HepG2 (cell line): Measurements from ENCODE around the gene NCBP2. TPM values are rescaled to one million over a fixed set of nuclear protein-coding genes. Genes with fewer than 3 reads are reported as not detected.

Source experiments
- ATF7-NPFF ChIP-seq: sonication (generic); formaldehyde crosslinking; IDR thresholded peaks from 2 replicates; pipeline ENCODE4 v1.8.1; 2023; ENCODE audit warnings: mild to moderate bottlenecking, low read depth, missing genetic modification reagents, moderate library complexity
- GATAD2A ChIP-seq: IDR thresholded peaks from 2 replicates; pipeline ENCODE4 v1.6.1; 2016
- HHEX ChIP-seq: IDR thresholded peaks from 2 replicates; pipeline ENCODE4 v1.6.1; 2016; ENCODE audit warnings: control low read depth
- MBNL3 ChIP-seq: fragments of 250-450 bp; sonication (Bioruptor Pico); conservative IDR thresholded peaks from 2 replicates; pipeline ENCODE4 v1.8.0; 2022; ENCODE audit warnings: mild to moderate bottlenecking, inconsistent platforms
- NFIB ChIP-seq: sonication (generic); formaldehyde crosslinking; IDR thresholded peaks from 2 replicates; pipeline ENCODE4 v1.9.0; 2021; ENCODE audit warnings: missing genetic modification reagents, mild to moderate bottlenecking, borderline replicate concordance
- NFYB ChIP-seq: sonication (generic); formaldehyde crosslinking; IDR thresholded peaks from 2 replicates; pipeline ENCODE4 v1.4.0; 2020; ENCODE audit warnings: missing genetic modification reagents
- PRMT3 ChIP-seq: sonication (generic); formaldehyde crosslinking; IDR thresholded peaks from 2 replicates; pipeline ENCODE4 v1.8.1; 2022; ENCODE audit warnings: low read depth, mild to moderate bottlenecking, moderate library complexity, missing genetic modification reagents, borderline replicate concordance
- SIN3B ChIP-seq: fragments of 150-350 bp; IDR thresholded peaks from 2 replicates; pipeline ENCODE4 v1.6.1; 2014; ENCODE audit warnings: low read length
- SMC3 ChIP-seq: IDR thresholded peaks from 2 replicates; pipeline ENCODE4 v1.6.1; 2011; ENCODE audit warnings: low read length, improper control_type of control experiment
- SUZ12 ChIP-seq: fragments of 150-350 bp; IDR thresholded peaks from 2 replicates; pipeline ENCODE4 v1.6.1; 2014; ENCODE audit warnings: low read depth, low read length
- ZBTB8A ChIP-seq: sonication (generic); formaldehyde crosslinking; IDR thresholded peaks from 2 replicates; pipeline ENCODE4 v1.4.0; 2020; ENCODE audit warnings: mild to moderate bottlenecking, low read depth, missing genetic modification reagents, borderline replicate concordance
- ZMYM3 ChIP-seq: sonication (generic); formaldehyde crosslinking; IDR thresholded peaks from 2 replicates; pipeline ENCODE4 v1.5.1; 2020; ENCODE audit warnings: mild to moderate bottlenecking, missing genetic modification reagents
- ZNF234 ChIP-seq: sonication (generic); formaldehyde crosslinking; conservative IDR thresholded peaks from 2 replicates; pipeline ENCODE4 v1.5.1; 2020; ENCODE audit warnings: mild to moderate bottlenecking, missing genetic modification reagents
- ZNF317 ChIP-seq: sonication (generic); formaldehyde crosslinking; IDR thresholded peaks from 2 replicates; pipeline ENCODE4 v1.5.0; 2020; ENCODE audit warnings: mild to moderate bottlenecking, missing genetic modification reagents
- ZNF614 ChIP-seq: IDR thresholded peaks from 2 replicates; pipeline ENCODE4 v1.6.1; 2018; ENCODE audit warnings: missing biosample characterization, missing genetic modification reagents, inconsistent platforms, borderline replicate concordance
- ZNF773 ChIP-seq: sonication (generic); formaldehyde crosslinking; IDR thresholded peaks from 2 replicates; pipeline ENCODE4 v1.4.0; 2020; ENCODE audit warnings: missing genetic modification reagents, borderline replicate concordance
- ZNF781 ChIP-seq: sonication (generic); formaldehyde crosslinking; IDR thresholded peaks from 2 replicates; pipeline ENCODE4 v1.5.1; 2020; ENCODE audit warnings: borderline replicate concordance, mild to moderate bottlenecking, missing genetic modification reagents; ENCODE audit errors: not compliant biosample characterization
- polyA plus RNA-seq, 8 experiments: library from polyadenylated mRNA; depleted of rRNA in 3 of 8; stranded (reverse) in 7 of 8; unstranded in 1 of 8; fragments of >200 nt; fragmentation: Illumina TruSeq in 4 of 8; extraction: Trizol in 4 of 8; gene quantifications; 2 replicates each; pipeline versions ENCODE4 v1.2.1 to v1.2.3, GENCODE V29; 2011 to 2016; ENCODE audit warnings: low read depth in 4 of 8, missing spikeins in 1 of 8, mixed read lengths in 1 of 8; ENCODE audit not compliant: insufficient read depth in 1 of 8
- total RNA-seq, 5 experiments: library from RNA; depleted of rRNA; stranded (reverse); fragments of >200 nt; fragmentation: Illumina TruSeq; extraction: Trizol; gene quantifications; 2 replicates each; pipeline ENCODE4 v1.2.3, GENCODE V29; 2016; ENCODE audit warnings: low read depth in 1 of 5
- TF ChIP-seq, protein P1 (sequence below): sonication (generic); formaldehyde crosslinking; IDR thresholded peaks from 2 replicates; pipeline ENCODE4 v1.4.0; 2020; ENCODE audit warnings: missing genetic modification reagents, borderline replicate concordance
- TF ChIP-seq, protein P2 (sequence below), 2 experiments: sonication (generic) in 1 of 2; formaldehyde crosslinking in 1 of 2; IDR thresholded peaks; 2 replicates each; pipeline versions ENCODE4 v1.6.1 to v1.9.0; 2014 to 2022; ENCODE audit warnings: antibody characterized with exemption in 1 of 2, borderline replicate concordance in 1 of 2, inconsistent platforms in 1 of 2, low read depth in 1 of 2, missing genetic modification reagents in 1 of 2

Gene NCBP2
- total and polyA plus RNA-seq, 2 of the 13 experiments (the other 11 are each of a cell fraction or from before 2014, with no cell fraction given): 58.7 to 95.5 TPM

DNA sequence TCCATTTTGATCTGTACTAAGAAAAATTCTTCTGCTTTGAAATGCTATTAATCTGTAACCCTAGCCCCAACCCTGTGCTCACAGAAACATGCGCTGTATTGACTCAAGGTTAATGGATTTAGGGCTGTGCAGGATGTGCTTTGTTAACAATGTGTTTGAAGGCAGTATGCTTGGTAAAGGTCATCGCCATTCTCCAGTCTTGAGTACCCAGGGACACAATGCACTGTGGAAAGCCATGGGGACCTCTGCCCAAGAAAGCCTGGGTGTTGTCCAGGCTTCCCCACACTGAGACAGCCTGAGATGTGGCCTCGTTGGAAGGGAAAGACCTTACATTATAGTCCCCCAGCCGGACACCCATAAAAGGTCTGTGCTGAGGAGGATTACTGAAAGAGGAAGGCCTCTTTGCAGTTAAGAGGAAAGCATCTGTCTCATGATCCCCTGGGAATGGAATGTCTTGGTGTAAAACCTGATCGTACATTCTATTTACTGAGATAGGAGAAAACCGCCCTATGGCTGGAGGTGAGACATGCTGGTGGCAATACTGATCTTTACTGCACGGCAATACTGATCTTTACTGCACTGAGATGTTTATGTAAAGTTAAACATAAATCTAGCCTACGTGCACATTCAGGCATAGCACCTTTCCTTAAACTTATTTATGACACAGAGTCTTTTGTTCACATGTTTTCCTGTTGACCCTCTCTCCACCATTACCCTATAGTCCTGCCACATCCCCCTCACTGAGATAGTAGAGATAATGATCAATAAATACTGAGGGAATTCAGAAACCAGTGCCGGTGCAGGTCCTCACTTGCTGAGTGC, 20.0 kb upstream of the NCBP2 start (continued):
- TF ChIP-seq, protein P1, sequence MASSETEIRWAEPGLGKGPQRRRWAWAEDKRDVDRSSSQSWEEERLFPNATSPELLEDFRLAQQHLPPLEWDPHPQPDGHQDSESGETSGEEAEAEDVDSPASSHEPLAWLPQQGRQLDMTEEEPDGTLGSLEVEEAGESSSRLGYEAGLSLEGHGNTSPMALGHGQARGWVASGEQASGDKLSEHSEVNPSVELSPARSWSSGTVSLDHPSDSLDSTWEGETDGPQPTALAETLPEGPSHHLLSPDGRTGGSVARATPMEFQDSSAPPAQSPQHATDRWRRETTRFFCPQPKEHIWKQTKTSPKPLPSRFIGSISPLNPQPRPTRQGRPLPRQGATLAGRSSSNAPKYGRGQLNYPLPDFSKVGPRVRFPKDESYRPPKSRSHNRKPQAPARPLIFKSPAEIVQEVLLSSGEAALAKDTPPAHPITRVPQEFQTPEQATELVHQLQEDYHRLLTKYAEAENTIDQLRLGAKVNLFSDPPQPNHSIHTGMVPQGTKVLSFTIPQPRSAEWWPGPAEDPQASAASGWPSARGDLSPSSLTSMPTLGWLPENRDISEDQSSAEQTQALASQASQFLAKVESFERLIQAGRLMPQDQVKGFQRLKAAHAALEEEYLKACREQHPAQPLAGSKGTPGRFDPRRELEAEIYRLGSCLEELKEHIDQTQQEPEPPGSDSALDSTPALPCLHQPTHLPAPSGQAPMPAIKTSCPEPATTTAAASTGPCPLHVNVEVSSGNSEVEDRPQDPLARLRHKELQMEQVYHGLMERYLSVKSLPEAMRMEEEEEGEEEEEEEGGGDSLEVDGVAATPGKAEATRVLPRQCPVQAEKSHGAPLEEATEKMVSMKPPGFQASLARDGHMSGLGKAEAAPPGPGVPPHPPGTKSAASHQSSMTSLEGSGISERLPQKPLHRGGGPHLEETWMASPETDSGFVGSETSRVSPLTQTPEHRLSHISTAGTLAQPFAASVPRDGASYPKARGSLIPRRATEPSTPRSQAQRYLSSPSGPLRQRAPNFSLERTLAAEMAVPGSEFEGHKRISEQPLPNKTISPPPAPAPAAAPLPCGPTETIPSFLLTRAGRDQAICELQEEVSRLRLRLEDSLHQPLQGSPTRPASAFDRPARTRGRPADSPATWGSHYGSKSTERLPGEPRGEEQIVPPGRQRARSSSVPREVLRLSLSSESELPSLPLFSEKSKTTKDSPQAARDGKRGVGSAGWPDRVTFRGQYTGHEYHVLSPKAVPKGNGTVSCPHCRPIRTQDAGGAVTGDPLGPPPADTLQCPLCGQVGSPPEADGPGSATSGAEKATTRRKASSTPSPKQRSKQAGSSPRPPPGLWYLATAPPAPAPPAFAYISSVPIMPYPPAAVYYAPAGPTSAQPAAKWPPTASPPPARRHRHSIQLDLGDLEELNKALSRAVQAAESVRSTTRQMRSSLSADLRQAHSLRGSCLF (CRISPR knock-in tag): no peak
- peak; percentile 72 for TF ChIP-seq ZNF614 (CRISPR knock-in tag)
- no peak for TF ChIP-seq SIN3B
- TF ChIP-seq, protein P2, sequence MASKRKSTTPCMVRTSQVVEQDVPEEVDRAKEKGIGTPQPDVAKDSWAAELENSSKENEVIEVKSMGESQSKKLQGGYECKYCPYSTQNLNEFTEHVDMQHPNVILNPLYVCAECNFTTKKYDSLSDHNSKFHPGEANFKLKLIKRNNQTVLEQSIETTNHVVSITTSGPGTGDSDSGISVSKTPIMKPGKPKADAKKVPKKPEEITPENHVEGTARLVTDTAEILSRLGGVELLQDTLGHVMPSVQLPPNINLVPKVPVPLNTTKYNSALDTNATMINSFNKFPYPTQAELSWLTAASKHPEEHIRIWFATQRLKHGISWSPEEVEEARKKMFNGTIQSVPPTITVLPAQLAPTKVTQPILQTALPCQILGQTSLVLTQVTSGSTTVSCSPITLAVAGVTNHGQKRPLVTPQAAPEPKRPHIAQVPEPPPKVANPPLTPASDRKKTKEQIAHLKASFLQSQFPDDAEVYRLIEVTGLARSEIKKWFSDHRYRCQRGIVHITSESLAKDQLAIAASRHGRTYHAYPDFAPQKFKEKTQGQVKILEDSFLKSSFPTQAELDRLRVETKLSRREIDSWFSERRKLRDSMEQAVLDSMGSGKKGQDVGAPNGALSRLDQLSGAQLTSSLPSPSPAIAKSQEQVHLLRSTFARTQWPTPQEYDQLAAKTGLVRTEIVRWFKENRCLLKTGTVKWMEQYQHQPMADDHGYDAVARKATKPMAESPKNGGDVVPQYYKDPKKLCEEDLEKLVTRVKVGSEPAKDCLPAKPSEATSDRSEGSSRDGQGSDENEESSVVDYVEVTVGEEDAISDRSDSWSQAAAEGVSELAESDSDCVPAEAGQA (IDR thresholded peaks at IDR 0.05; ENCODE audit: low read depth): no peak
- TF ChIP-seq, protein P2 (CRISPR knock-in tag; IDR thresholded peaks at IDR 0.05; ENCODE audit: borderline replicate concordance): no peak
- TF ChIP-seq SUZ12: no peak
- peak; percentile 77; the same call in 1 of the 2 replicates for TF ChIP-seq HHEX (CRISPR knock-in tag)
- no peak for TF ChIP-seq ZNF234 (CRISPR knock-in tag)
- peak; percentile 34; the same call in 1 of the 2 replicates for TF ChIP-seq ZNF317 (CRISPR knock-in tag)
- TF ChIP-seq ZMYM3 (CRISPR knock-in tag): no peak; the same call in 1 of the 2 replicates
- no peak for TF ChIP-seq NFYB
- 0 out of 2 replicates have a peak, but pooled peaks have one; percentile 43 for TF ChIP-seq ATF7-NPFF
- TF ChIP-seq GATAD2A (CRISPR knock-in tag): peak; percentile 86
- no peak for TF ChIP-seq NFIB (CRISPR knock-in tag)
- no peak for TF ChIP-seq ZBTB8A
- TF ChIP-seq ZNF773 (CRISPR knock-in tag): no peak
- no peak for TF ChIP-seq SMC3
- TF ChIP-seq PRMT3 (CRISPR knock-in tag): no peak
- TF ChIP-seq ZNF781: no peak
- no peak for TF ChIP-seq MBNL3 (CRISPR knock-in tag)
